SK-N-SH treated with all-trans-retinoic acid at 6 μM for 48 hours (cell line): ENCODE measurements around the gene TLL1.

Experiments
- ATAC-seq: fragments of 200-7000 bp; cut with Tn5 transposase; 3 replicates; pipeline ENCODE4 v1.9.1; 2020; ENCODE audit warnings: mild to moderate bottlenecking, moderate library complexity
- ARNTL ChIP-seq: fragments of 450-650 bp; formaldehyde crosslinking; IDR thresholded peaks from 2 replicates; pipeline ENCODE4 v1.5.0; 2020; ENCODE audit warnings: low read depth, mild to moderate bottlenecking, moderate library complexity, borderline replicate concordance
- BACH2 ChIP-seq: fragments of 250-450 bp; sonication (Bioruptor Pico); IDR thresholded peaks from 2 replicates; pipeline ENCODE4 v1.9.0; 2021; ENCODE audit warnings: mild to moderate bottlenecking, borderline replicate concordance
- CREB5 ChIP-seq: fragments of 250-450 bp; sonication (Bioruptor Pico); IDR thresholded peaks from 2 replicates; pipeline ENCODE4 v1.5.1; 2020; ENCODE audit warnings: low read depth, mild to moderate bottlenecking, moderate library complexity
- CSDC2 ChIP-seq: fragments of 250-450 bp; sonication (Bioruptor Pico); IDR thresholded peaks from 2 replicates; pipeline ENCODE4 v1.5.0; 2020; ENCODE audit warnings: mild to moderate bottlenecking, moderate library complexity
- CSRNP3 ChIP-seq: fragments of 250-450 bp; sonication (Bioruptor Pico); IDR thresholded peaks from 2 replicates; pipeline ENCODE4 v1.5.1; 2021; ENCODE audit warnings: mild to moderate bottlenecking, moderate library complexity
- GLIS3 ChIP-seq: fragments of 250-450 bp; sonication (Bioruptor Pico); IDR thresholded peaks from 2 replicates; pipeline ENCODE4 v1.5.0; 2020; ENCODE audit warnings: mild to moderate bottlenecking, moderate library complexity
- ISL1 ChIP-seq: fragments of 250-450 bp; sonication (Bioruptor Pico); IDR thresholded peaks from 2 replicates; pipeline ENCODE4 v2.1.2; 2022; ENCODE audit warnings: mild to moderate bottlenecking, moderate library complexity
- OSR1 ChIP-seq: fragments of 250-450 bp; sonication (Bioruptor Pico); IDR thresholded peaks from 2 replicates; pipeline ENCODE4 v1.8.0; 2022; ENCODE audit warnings: moderate library complexity, mild to moderate bottlenecking, inconsistent platforms
- PPARA ChIP-seq: fragments of 250-450 bp; sonication (Bioruptor Pico); IDR thresholded peaks from 2 replicates; pipeline ENCODE4 v1.5.0; 2020; ENCODE audit warnings: mild to moderate bottlenecking, borderline replicate concordance
- RARB ChIP-seq: fragments of 250-450 bp; sonication (Bioruptor Pico); IDR thresholded peaks from 2 replicates; pipeline ENCODE4 v1.8.0; 2021; ENCODE audit warnings: mild to moderate bottlenecking, moderate library complexity
- SNAI2 ChIP-seq: fragments of 250-450 bp; sonication (Bioruptor Pico); IDR thresholded peaks from 2 replicates; pipeline ENCODE4 v1.5.0; 2020; ENCODE audit warnings: mild to moderate bottlenecking, moderate library complexity
- TCF4 ChIP-seq: fragments of 250-450 bp; sonication (Bioruptor Pico); IDR thresholded peaks from 2 replicates; pipeline ENCODE4 v1.8.0; 2021; ENCODE audit warnings: mild to moderate bottlenecking, moderate library complexity, borderline replicate concordance
- TOX ChIP-seq: fragments of 250-450 bp; sonication (Bioruptor Pico); IDR thresholded peaks from 2 replicates; pipeline ENCODE4 v1.8.0; 2021; ENCODE audit warnings: mild to moderate bottlenecking, moderate library complexity, borderline replicate concordance
- ZC3H10 ChIP-seq: fragments of 250-450 bp; sonication (Bioruptor Pico); IDR thresholded peaks from 2 replicates; pipeline ENCODE4 v1.5.1; 2021; ENCODE audit warnings: mild to moderate bottlenecking, moderate library complexity
- ZFP3 ChIP-seq: fragments of 250-450 bp; sonication (Bioruptor Pico); IDR thresholded peaks from 2 replicates; pipeline ENCODE4 v1.5.0; 2020; ENCODE audit warnings: mild to moderate bottlenecking, moderate library complexity
- ZFP30 ChIP-seq: fragments of 450-650 bp; formaldehyde crosslinking; IDR thresholded peaks from 2 replicates; pipeline ENCODE4 v1.5.0; 2022; ENCODE audit warnings: mild to moderate bottlenecking, moderate library complexity
- ZNF565 ChIP-seq: fragments of 450-650 bp; formaldehyde crosslinking; conservative IDR thresholded peaks from 2 replicates; pipeline ENCODE4 v1.5.0; 2020; ENCODE audit warnings: low read depth, mild to moderate bottlenecking, moderate library complexity
- ZNF70 ChIP-seq: fragments of 450-650 bp; formaldehyde crosslinking; IDR thresholded peaks from 2 replicates; pipeline ENCODE4 v1.5.0; 2020; ENCODE audit warnings: mild to moderate bottlenecking, moderate library complexity
- TF ChIP-seq, protein P1 (sequence below): fragments of 250-450 bp; sonication (Bioruptor Pico); IDR thresholded peaks from 2 replicates; pipeline ENCODE4 v1.8.0; 2020; ENCODE audit warnings: mild to moderate bottlenecking, moderate library complexity, borderline replicate concordance
- TF ChIP-seq, protein P2 (sequence below): fragments of 250-450 bp; sonication (Bioruptor Pico); IDR thresholded peaks from 2 replicates; pipeline ENCODE4 v1.5.0; 2020; ENCODE audit warnings: mild to moderate bottlenecking, moderate library complexity
- TF ChIP-seq, protein P3 (sequence below): fragments of 250-450 bp; sonication (Bioruptor Pico); IDR thresholded peaks from 2 replicates; pipeline ENCODE4 v1.8.0; 2021; ENCODE audit warnings: low read depth, mild to moderate bottlenecking, moderate library complexity, borderline replicate concordance

TLL1 gene

DNA sequence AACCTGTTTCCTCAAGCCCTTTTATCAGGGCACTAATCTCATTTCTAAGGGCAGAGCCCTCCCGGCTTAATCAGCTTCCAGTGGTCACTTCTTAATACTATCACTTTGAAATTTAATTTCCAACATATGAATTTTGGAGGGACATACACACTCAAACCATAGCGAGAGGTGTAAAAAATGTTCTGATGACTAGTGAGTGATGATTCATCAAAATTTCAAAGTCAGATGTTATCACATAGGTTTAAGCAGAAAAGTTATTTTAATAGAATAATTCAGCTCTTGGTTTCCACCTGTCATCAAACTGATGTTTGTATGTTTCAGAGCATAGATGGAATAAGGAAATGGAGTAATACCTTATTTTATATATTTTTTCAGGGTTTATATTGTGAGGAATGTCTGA is 161.9 kb downstream of the TLL1 start:
- TF ChIP-seq, protein P1, sequence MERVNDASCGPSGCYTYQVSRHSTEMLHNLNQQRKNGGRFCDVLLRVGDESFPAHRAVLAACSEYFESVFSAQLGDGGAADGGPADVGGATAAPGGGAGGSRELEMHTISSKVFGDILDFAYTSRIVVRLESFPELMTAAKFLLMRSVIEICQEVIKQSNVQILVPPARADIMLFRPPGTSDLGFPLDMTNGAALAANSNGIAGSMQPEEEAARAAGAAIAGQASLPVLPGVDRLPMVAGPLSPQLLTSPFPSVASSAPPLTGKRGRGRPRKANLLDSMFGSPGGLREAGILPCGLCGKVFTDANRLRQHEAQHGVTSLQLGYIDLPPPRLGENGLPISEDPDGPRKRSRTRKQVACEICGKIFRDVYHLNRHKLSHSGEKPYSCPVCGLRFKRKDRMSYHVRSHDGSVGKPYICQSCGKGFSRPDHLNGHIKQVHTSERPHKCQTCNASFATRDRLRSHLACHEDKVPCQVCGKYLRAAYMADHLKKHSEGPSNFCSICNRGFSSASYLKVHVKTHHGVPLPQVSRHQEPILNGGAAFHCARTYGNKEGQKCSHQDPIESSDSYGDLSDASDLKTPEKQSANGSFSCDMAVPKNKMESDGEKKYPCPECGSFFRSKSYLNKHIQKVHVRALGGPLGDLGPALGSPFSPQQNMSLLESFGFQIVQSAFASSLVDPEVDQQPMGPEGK (CRISPR knock-in tag) = no peak
- TF ChIP-seq CSRNP3 (CRISPR knock-in tag) = no peak
- no peak for ATAC-seq

GRCh38 chr4:166039822-166040221 is 166.8 kb downstream of the TLL1 start:
- ATAC-seq = no peak

GRCh38 chr4:166042510-166043055 is 169.5 kb downstream of the TLL1 start:
- no peak for ATAC-seq
- TF ChIP-seq ARNTL (CRISPR knock-in tag) (no peak), RARB (CRISPR knock-in tag) (no peak), ZNF565 (CRISPR knock-in tag) (no peak), TCF4 (CRISPR knock-in tag) (no peak)
- TF ChIP-seq, protein P2, sequence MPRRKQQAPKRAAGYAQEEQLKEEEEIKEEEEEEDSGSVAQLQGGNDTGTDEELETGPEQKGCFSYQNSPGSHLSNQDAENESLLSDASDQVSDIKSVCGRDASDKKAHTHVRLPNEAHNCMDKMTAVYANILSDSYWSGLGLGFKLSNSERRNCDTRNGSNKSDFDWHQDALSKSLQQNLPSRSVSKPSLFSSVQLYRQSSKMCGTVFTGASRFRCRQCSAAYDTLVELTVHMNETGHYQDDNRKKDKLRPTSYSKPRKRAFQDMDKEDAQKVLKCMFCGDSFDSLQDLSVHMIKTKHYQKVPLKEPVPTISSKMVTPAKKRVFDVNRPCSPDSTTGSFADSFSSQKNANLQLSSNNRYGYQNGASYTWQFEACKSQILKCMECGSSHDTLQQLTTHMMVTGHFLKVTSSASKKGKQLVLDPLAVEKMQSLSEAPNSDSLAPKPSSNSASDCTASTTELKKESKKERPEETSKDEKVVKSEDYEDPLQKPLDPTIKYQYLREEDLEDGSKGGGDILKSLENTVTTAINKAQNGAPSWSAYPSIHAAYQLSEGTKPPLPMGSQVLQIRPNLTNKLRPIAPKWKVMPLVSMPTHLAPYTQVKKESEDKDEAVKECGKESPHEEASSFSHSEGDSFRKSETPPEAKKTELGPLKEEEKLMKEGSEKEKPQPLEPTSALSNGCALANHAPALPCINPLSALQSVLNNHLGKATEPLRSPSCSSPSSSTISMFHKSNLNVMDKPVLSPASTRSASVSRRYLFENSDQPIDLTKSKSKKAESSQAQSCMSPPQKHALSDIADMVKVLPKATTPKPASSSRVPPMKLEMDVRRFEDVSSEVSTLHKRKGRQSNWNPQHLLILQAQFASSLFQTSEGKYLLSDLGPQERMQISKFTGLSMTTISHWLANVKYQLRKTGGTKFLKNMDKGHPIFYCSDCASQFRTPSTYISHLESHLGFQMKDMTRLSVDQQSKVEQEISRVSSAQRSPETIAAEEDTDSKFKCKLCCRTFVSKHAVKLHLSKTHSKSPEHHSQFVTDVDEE (CRISPR knock-in tag) = no peak

More at GRCh38 chr4:166039822-166040221, 166.8 kb downstream of the TLL1 start:
- TF ChIP-seq ZNF565 (CRISPR knock-in tag) (no peak), ISL1 (CRISPR knock-in tag) (no peak), TCF4 (CRISPR knock-in tag) (no peak), GLIS3 (no peak), CSDC2 (CRISPR knock-in tag) (no peak)

DNA sequence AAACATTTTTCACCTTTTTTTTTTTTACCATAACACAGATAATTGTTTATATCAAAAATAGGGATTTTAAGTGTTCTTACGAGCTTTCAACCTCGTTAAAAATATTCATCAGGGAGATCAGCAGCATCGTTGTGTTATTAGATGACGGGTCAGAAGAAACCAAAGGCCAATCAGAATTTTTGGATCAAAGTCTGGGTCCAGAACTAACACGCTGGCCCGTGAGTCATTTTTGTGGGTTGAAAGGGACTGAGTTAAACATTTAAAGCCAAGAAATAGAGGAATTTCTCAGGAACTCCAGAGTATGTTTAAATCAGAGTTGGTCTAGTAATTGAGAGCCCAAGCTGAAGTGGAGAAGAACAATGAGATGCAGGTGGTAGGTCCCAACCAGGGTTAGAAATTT is 170.8 kb downstream of the TLL1 start:
- ATAC-seq = no peak
- TF ChIP-seq CSRNP3 (CRISPR knock-in tag) = no peak
- TF ChIP-seq BACH2 (CRISPR knock-in tag) = no peak
- no peak for TF ChIP-seq ZNF70 (CRISPR knock-in tag)
- TF ChIP-seq TCF4 (CRISPR knock-in tag) = no peak
- TF ChIP-seq OSR1 = no peak
- TF ChIP-seq SNAI2 (CRISPR knock-in tag) = no peak
- no peak for TF ChIP-seq RARB (CRISPR knock-in tag)
- no peak for TF ChIP-seq ZNF565 (CRISPR knock-in tag)
- no peak for TF ChIP-seq ISL1 (CRISPR knock-in tag)
- no peak for TF ChIP-seq TOX
- no peak for TF ChIP-seq ZFP3 (CRISPR knock-in tag)
- no peak for TF ChIP-seq PPARA

- no peak for ATAC-seq
- TF ChIP-seq, protein P2 (CRISPR knock-in tag) = no peak
- TF ChIP-seq CREB5 (no peak), PPARA (no peak), ZC3H10 (CRISPR knock-in tag) (no peak), OSR1 (no peak), ZFP30 (no peak)
- TF ChIP-seq, protein P3, sequence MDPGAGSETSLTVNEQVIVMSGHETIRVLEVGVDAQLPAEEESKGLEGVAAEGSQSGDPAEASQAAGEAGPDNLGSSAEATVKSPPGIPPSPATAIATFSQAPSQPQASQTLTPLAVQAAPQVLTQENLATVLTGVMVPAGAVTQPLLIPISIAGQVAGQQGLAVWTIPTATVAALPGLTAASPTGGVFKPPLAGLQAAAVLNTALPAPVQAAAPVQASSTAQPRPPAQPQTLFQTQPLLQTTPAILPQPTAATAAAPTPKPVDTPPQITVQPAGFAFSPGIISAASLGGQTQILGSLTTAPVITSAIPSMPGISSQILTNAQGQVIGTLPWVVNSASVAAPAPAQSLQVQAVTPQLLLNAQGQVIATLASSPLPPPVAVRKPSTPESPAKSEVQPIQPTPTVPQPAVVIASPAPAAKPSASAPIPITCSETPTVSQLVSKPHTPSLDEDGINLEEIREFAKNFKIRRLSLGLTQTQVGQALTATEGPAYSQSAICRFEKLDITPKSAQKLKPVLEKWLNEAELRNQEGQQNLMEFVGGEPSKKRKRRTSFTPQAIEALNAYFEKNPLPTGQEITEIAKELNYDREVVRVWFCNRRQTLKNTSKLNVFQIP = no peak
Measured at GRCh38 chr4:166044871-166045270, 171.8 kb downstream of the TLL1 start.
